SU-DHL-6 (cell line): Measurements from ENCODE around the gene BBS7.

Experiments used
- H2AFZ ChIP-seq: fragments of 200-600 bp; sonication (generic); 2 replicates; pipeline ENCODE4 v1.6.1; 2014; ENCODE audit warnings: low read depth, mild to moderate bottlenecking, moderate library complexity, mixed read lengths, antibody characterized with exemption, low read length; ENCODE audit not compliant: severe bottlenecking
- H3F3A ChIP-seq: fragments of 200-600 bp; shearing (Covaris generic); 2 replicates; pipeline ENCODE4 v1.6.0; 2016; ENCODE audit warnings: antibody characterized with exemption, mild to moderate bottlenecking; ENCODE audit not compliant: insufficient read depth
- H3K27ac ChIP-seq: fragments of 200-600 bp; sonication (generic); 2 replicates; pipeline ENCODE4 v1.5.1; 2016; ENCODE audit warnings: low read depth, mild to moderate bottlenecking, low read length, moderate library complexity, mixed read lengths
- H3K27me3 ChIP-seq: fragments of 200-600 bp; sonication (generic), shearing (Covaris generic); 2 replicates; pipeline ENCODE4 v1.6.0; 2014; ENCODE audit warnings: mild to moderate bottlenecking, low read length
- H3K36me3 ChIP-seq: fragments of 200-600 bp; sonication (generic); 2 replicates; pipeline ENCODE4 v1.6.1; 2014; ENCODE audit warnings: mild to moderate bottlenecking, low read length, mixed read lengths
- H3K4me2 ChIP-seq: fragments of 300-600, 200-600 bp; shearing (Covaris generic), sonication (generic); 2 replicates; pipeline ENCODE4 v1.6.0; 2014; ENCODE audit warnings: low read length, low read depth, mild to moderate bottlenecking; ENCODE audit not compliant: poor library complexity, severe bottlenecking
- H3K4me3 ChIP-seq: fragments of 200-600 bp; sonication (generic); 2 replicates; pipeline ENCODE4 v1.5.1; 2014; ENCODE audit warnings: antibody characterized with exemption, low read length, mild to moderate bottlenecking, mixed read lengths; ENCODE audit not compliant: insufficient read depth, poor library complexity, severe bottlenecking
- H3K79me2 ChIP-seq: fragments of 200-600 bp; sonication (generic); 2 replicates; pipeline ENCODE4 v1.6.1; 2014; ENCODE audit warnings: mild to moderate bottlenecking, low read length, moderate library complexity; ENCODE audit not compliant: insufficient read depth
- H3K9ac ChIP-seq: fragments of 200-600 bp; sonication (generic); 2 replicates; pipeline ENCODE4 v1.7.0; 2014; ENCODE audit warnings: mild to moderate bottlenecking, low read length
- H3K9me2 ChIP-seq: fragments of 200-600 bp; sonication (generic); replicated peaks from 2 replicates; pipeline ENCODE4 v1.6.1; 2014; ENCODE audit warnings: low read length; ENCODE audit not compliant: insufficient read depth
- H3K9me3 ChIP-seq: fragments of 200-600 bp; sonication (generic); 2 replicates; pipeline ENCODE4 v1.6.1; 2014; ENCODE audit warnings: low read length, mixed read lengths; ENCODE audit not compliant: insufficient read depth
- H4K20me1 ChIP-seq: fragments of 200-600 bp; sonication (generic); 2 replicates; pipeline ENCODE4 v1.6.1; 2014; ENCODE audit warnings: low read depth, mild to moderate bottlenecking, antibody characterized with exemption, low read length, moderate library complexity, mixed read lengths
- CTCF ChIP-seq: fragments of 200-600 bp; sonication (generic); IDR thresholded peaks from one replicate; pipeline ENCODE4 v1.5.1; 2017; ENCODE audit warnings: antibody characterized with exemption, mild to moderate bottlenecking, low read length, moderate library complexity; ENCODE audit not compliant: insufficient read depth, poor library complexity, severe bottlenecking
- EZH2phosphoT487 ChIP-seq: fragments of 200-600 bp; sonication (generic), shearing (Covaris generic); conservative IDR thresholded peaks from 2 replicates; pipeline ENCODE4 v1.6.1; 2018; ENCODE audit warnings: mild to moderate bottlenecking, antibody characterized with exemption, low read length, moderate library complexity, mixed read lengths

BBS7 gene

GRCh38 chr4:121777625-121778024, 92.6 kb downstream of the BBS7 start:
- Histone ChIP-seq H3K27ac (no peak overlapping the region), H4K20me1 (no peaks in the 10 kb centered on the region), H3K4me2 (no peak overlapping the region), H3F3A (no peaks in the 10 kb centered on the region), H2AFZ (no peak overlapping the region), H3K4me3 (no peak overlapping the region), H3K9ac (no peak overlapping the region), H3K9me3 (no peaks in the 10 kb centered on the region), H3K27me3 (no peaks in the 10 kb centered on the region), H3K79me2 (no peaks in the 10 kb centered on the region), H3K9me2 (no peaks in the 10 kb centered on the region), H3K36me3 (no peaks in the 10 kb centered on the region)
- TF ChIP-seq CTCF = no peak
- no peak for TF ChIP-seq EZH2phosphoT487

GRCh38 chr4:121776610-121777401, 93.5 kb downstream of the BBS7 start:
- H3K27ac ChIP-seq = no peak overlapping the region
- no peak overlapping the region for H3K4me2 ChIP-seq
- no peaks in the 10 kb centered on the region for H4K20me1 ChIP-seq
- H3K9ac ChIP-seq = no peak overlapping the region
- no peaks in the 10 kb centered on the region for H3K79me2 ChIP-seq
- no peaks in the 10 kb centered on the region for H3F3A ChIP-seq
- H3K9me3 ChIP-seq = no peaks in the 10 kb centered on the region
- H3K4me3 ChIP-seq = no peak overlapping the region
- TF ChIP-seq EZH2phosphoT487 (no peak), CTCF (no peak)
- H3K36me3 ChIP-seq = no peaks in the 10 kb centered on the region
- no peaks in the 10 kb centered on the region for H3K9me2 ChIP-seq
- H2AFZ ChIP-seq = no peak overlapping the region
- H3K27me3 ChIP-seq = no peaks in the 10 kb centered on the region
